ENCODE measurements around the gene SYPL2. TPM values are rescaled to one million over a fixed set of nuclear protein-coding genes. Genes with fewer than 3 reads are reported as not detected.
"Not testable (repeated sequence)": the region's sequence is repeated elsewhere in the genome, so short reads cannot be mapped to it uniquely, and the experiment has no call there.

The SYPL2 gene
- total RNA-seq, 1 donor from 2014 or later: 5.7 TPM

DNA sequence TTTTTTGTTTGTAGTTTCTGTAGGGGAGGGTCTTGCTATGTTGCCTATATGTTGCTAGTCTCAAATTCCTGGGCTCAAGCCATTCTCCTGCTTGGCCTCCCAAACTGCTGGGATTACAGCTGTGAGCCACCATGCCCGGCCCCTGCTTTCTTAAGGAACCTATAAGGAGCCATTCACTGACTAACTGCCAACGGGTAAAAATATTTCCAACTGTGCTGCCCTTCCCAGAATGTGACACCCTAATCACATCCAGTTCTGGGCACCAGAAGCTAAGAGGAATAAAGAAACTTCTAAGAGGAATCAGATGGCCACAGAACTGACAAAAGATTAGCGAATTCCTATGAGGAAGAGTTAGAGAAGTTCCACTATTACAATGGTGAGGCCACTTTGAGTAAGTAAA, 6.4 kb downstream of the SYPL2 start:
- DNase-seq: no peak

DNA sequence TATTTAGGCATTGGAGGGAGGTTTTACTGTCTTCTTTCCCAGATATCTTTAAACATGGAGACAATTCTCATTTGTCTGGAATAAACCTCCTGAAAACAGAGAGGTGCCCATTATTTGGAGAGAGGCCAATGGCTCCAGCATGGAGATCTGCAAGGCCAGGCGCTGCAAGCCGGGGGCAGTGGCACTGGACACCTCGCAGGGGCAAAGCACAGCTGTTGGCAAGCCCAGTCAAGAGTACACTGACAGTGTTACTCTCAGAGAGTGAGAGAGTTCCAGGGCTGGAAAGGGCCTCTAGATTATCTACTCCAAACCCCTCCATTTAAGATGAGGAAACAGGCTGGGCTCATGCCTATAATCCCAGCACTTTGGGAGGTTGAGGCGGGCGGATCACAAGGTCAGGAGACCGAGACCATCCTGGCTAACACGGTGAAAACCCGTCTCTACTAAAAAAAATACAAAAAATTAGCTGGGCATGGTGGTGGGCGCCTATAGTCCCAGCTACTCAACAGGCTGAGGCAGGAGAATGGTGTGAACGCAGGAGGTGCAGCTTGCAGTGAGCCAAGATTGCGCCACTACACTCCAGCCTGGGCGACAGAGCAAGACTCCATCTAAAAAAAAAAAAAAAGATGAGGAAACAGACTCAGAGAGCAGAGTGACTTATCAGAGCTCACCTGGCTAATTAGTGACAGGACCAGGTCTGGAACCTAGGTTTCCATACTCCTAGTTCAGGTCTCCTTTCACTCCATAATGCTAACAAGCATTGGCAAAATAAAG, 7.1 kb downstream of the SYPL2 start:
- not testable (repeated sequence) for DNase-seq

DNA sequence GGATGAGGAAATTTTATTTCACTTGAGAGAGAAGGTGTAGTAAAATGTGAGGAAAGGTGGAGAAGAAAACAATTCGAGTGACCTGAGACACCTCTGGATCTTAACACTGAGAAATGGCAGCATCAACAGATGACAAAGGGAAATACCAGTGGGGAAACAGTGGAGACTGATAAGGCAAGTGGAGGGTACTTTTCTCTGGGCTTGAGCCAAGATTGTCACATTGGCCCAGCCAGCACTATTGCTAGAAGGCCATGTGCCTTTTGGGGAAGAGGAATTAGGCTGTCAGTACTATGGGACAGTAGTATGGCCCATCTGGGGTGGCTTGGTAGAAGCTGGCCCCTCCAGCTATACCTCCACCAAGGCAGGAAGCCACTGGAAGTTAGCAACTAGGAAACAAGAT, 8.4 kb downstream of the SYPL2 start:
- DNase-seq: no peak

- no peak for DNase-seq
These were observed 8.9 kb downstream of the SYPL2 start for GRCh38 chr1:109475261-109475660.

- no peak for DNase-seq
These were observed 10.5 kb downstream of the SYPL2 start for GRCh38 chr1:109476825-109477224.

- DNase-seq: no peak
These were observed 11.5 kb downstream of the SYPL2 start for GRCh38 chr1:109477821-109478220.

- no peak for DNase-seq
These were observed 12.5 kb downstream of the SYPL2 start for GRCh38 chr1:109478806-109479205.

- DNase-seq: no peak
These were observed 13.0 kb downstream of the SYPL2 start for GRCh38 chr1:109479311-109479710.

GRCh38 chr1:109479901-109480300, 13.6 kb downstream of the SYPL2 start:
- DNase-seq: no peak

DNA sequence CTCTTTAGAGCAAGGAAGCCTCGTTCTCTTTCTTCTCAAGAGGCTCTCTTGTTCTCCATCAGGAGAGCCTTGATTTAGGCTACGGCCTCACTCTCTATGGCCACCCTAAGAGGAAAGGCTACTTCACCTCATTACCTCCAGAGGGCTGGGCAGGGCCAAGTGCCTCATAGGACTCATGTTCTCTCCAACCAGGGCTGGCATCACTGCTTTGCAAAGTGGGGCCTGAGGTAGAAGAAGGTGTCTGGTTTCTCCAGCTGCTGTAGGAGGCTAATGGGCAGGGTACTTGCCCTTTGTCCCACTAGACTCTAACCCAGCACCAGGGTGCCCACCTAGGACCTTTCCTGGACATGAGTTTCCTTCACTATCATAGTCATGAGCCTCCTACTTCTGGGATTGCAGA, 15.3 kb downstream of the SYPL2 start:
- DNase-seq: no peak

- no peak for DNase-seq
These were observed 15.9 kb downstream of the SYPL2 start for GRCh38 chr1:109482242-109482641.

- no peak for DNase-seq
These were observed 16.7 kb downstream of the SYPL2 start for GRCh38 chr1:109482791-109483671.

GRCh38 chr1:109483672-109484518, 17.5 kb downstream of the SYPL2 start, which contains the start of gene ATXN7L2:
Gene ATXN7L2, plus strand, starts transcription at chr1:109483905. Its CDS starts 49 bp downstream, at chr1:109483954.
- peak; percentile 92 for DNase-seq

DNA sequence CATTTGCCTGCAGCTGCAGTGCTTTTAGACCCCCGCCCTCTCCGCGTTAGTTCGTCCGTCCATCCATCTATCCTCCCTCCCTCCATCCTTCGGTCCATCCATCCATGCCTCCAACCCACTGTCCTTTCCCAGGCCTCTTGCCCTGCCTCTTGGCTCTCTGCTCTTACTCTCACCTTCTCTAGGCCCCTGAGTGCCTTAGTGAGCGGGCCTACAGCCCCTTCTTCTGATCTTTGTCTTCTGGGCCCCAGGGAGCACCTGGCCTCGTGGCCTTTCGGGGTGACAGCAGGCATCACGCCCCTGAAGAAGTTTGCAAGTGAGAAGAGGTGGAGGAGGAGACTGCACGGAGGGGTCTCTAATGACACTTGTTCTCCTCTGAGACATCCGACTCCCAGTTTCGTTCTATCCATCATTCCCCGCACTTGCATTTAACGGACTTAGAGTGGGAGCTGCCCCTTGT, 18.2 kb downstream of the SYPL2 start:
- no peak for DNase-seq

DNA sequence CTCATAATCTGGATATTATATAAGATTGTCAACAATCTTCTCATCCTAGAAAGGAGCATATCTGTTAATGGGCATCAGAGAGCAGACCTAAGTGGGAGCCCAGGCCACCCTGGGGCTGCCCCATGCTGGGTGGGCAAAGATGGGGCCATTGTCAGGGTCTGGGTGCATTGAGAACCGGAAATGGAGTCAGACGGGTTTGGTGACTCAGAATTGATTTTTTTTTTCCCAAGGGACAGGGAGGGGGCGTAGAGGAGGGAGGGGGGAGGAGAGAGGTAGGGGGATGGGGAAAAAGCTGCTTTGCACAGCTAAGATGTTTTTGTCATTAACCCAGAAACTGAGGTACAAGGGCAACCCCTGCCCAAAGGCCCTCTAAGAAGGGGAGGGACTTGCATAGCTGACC, 18.7 kb downstream of the SYPL2 start:
- DNase-seq: no peak

- no peak for DNase-seq
These were observed 20.9 kb downstream of the SYPL2 start for GRCh38 chr1:109487261-109487660.

DNA sequence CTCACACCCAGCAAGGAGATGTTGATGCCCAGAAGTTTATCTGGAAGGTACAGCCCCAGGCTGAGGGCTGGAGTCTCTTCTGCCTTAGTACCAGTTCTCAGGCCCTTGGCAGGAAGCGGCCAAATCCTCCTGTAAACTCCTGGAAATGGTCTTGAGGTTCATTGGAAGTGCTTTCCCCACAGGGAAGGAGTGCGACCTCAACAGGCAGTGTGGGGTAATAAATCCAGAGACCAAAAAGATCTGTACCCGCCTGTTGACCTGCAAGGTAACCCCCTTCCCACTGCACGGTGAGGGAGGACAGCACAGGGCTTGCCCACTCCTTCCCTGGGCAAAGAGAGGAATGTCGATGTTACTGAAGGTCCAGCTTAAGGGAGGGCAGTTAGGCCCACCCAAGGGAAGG, 21.9 kb downstream of the SYPL2 start:
- no peak for DNase-seq

DNA sequence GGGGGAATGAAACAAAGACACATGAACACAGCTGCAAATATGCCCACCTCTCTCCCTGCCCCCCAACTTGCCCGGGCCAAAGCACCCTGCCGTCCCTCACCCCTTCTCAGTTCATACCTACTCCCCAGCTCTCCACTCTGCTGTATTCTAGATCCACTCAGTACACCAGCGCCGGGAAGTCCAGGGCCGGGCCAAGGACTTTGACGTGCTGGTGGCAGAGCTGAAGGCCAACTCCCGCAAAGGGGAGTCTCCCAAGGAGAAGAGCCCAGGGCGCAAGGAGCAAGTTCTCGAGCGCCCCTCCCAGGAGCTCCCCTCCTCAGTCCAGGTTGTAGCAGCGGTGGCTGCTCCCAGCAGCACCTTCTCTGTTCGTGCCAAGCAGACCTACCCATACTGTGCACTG, 22.4 kb downstream of the SYPL2 start:
- DNase-seq: no peak

GRCh38 chr1:109490029-109490933, 23.9 kb downstream of the SYPL2 start:
- DNase-seq: peak; percentile 34

GRCh38 chr1:109490934-109491302, 24.6 kb downstream of the SYPL2 start:
- DNase-seq: no peak

DNA sequence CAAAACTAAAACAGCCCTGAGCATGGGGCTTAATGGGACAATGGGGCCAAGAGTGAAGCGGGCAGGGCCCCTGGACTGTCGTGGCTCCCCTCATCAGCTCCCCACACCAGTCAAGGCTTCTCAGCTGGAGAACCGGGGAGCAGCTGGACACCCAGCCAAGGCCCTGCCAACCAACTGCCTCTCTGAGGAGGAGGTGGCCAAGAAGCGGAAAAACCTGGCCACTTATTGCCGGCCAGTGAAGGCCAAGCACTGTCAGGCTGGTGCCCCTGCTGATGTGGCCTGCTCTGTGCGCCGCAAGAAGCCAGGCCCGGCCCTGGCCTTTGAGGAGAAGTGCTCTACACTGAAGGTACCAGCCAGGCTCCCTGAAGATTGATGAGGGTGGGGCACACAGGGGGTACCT, 25.0 kb downstream of the SYPL2 start:
- DNase-seq: no peak
